ENCODE results near the gene ARRB2.
A peak's percentile ranks its signal among the peaks of the same experiment; 100 is the strongest.

ARRB2 gene

GRCh38 chr17:4724650-4725049 is 14.2 kb downstream of the ARRB2 start:
- no peak overlapping the region for H3K4me3 ChIP-seq (ENCODE audit: low read depth, low read length)

- H3K4me3 ChIP-seq (ENCODE audit: low read depth, low read length) = no peak overlapping the region
Observed at GRCh38 chr17:4725646-4726310, 15.3 kb downstream of the ARRB2 start.

GRCh38 chr17:4728124-4728523 is 17.7 kb downstream of the ARRB2 start:
- H3K4me3 ChIP-seq (ENCODE audit: low read depth, low read length) = no peak overlapping the region

GRCh38 chr17:4733073-4733531 is 22.7 kb downstream of the ARRB2 start:
- no peak overlapping the region for H3K4me3 ChIP-seq (ENCODE audit: low read depth, low read length)

- no peak overlapping the region for H3K4me3 ChIP-seq (ENCODE audit: low read depth, low read length)
Observed at GRCh38 chr17:4734857-4735475, 24.5 kb downstream of the ARRB2 start.

- no peak overlapping the region for H3K4me3 ChIP-seq (ENCODE audit: low read depth, low read length)
Observed at GRCh38 chr17:4735876-4736651, 25.6 kb downstream of the ARRB2 start.

GRCh38 chr17:4738136-4739121 is 28.0 kb downstream of the ARRB2 start:
- H3K4me3 ChIP-seq (ENCODE audit: low read depth, low read length) = peak overlapping the region; percentile 53

- peak within 1 kb of the TSS; percentile 53 for H3K4me3 ChIP-seq (ENCODE audit: low read depth, low read length)
Observed at GRCh38 chr17:4739122-4740024, 28.9 kb downstream of the ARRB2 start, which contains the start of the genes CXCL16 and ZMYND15. Gene CXCL16, minus strand, starts transcription at chr17:4739928. Its CDS starts 589 bp downstream, at chr17:4739339. Gene ZMYND15, plus strand, starts transcription at chr17:4739833. Its CDS starts 716 bp downstream, at chr17:4740549.

GRCh38 chr17:4740025-4740351 is 29.6 kb downstream of the ARRB2 start:
- H3K4me3 ChIP-seq (ENCODE audit: low read depth, low read length) = peak overlapping the region; percentile 53

GRCh38 chr17:4740584-4740983 is 30.2 kb downstream of the ARRB2 start:
- H3K4me3 ChIP-seq (ENCODE audit: low read depth, low read length) = no peak overlapping the region

- no peak overlapping the region for H3K4me3 ChIP-seq (ENCODE audit: low read depth, low read length)
Observed at GRCh38 chr17:4741544-4741943, 31.1 kb downstream of the ARRB2 start.

- no peak overlapping the region for H3K4me3 ChIP-seq (ENCODE audit: low read depth, low read length)
Observed at GRCh38 chr17:4742133-4742532, 31.7 kb downstream of the ARRB2 start.

- no peak overlapping the region for H3K4me3 ChIP-seq (ENCODE audit: low read depth, low read length)
Observed at GRCh38 chr17:4742629-4743028, 32.2 kb downstream of the ARRB2 start.

- H3K4me3 ChIP-seq (ENCODE audit: low read depth, low read length) = no peak overlapping the region
Observed at GRCh38 chr17:4743216-4743615, 32.8 kb downstream of the ARRB2 start.

- H3K4me3 ChIP-seq (ENCODE audit: low read depth, low read length) = no peak overlapping the region
Observed at GRCh38 chr17:4743898-4744297, 33.5 kb downstream of the ARRB2 start.

GRCh38 chr17:4744999-4745969 is 34.9 kb downstream of the ARRB2 start:
- peak overlapping the region; percentile 40 for H3K4me3 ChIP-seq (ENCODE audit: low read depth, low read length)

- no peak overlapping the region for H3K4me3 ChIP-seq (ENCODE audit: low read depth, low read length)
Observed at GRCh38 chr17:4747847-4748246, 37.4 kb downstream of the ARRB2 start.

- no peak overlapping the region for H3K4me3 ChIP-seq (ENCODE audit: low read depth, low read length)
Observed at GRCh38 chr17:4748686-4749085, 38.3 kb downstream of the ARRB2 start.

Data from iPS-11a (cell line).